TTC549 (cell line): Measurements from ENCODE around the gene LRP1B.

Experiments
- FAIRE-seq: peaks from 2 replicates; lab custom pipeline; 2012; peaks lifted over from hg19 to GRCh38; lab: Jason Lieb, UNC

The LRP1B gene

GRCh38 chr2:140667203-140667602, 1463.6 kb downstream of the LRP1B start:
- no peak for FAIRE-seq

GRCh38 chr2:140662504-140662903, 1468.3 kb downstream of the LRP1B start:
- no peak for FAIRE-seq

GRCh38 chr2:140658760-140659692, 1471.8 kb downstream of the LRP1B start:
- FAIRE-seq, result no peak

GRCh38 chr2:140657657-140658056, 1473.2 kb downstream of the LRP1B start:
- FAIRE-seq, result peak; percentile 89

- FAIRE-seq, result no peak
Observed at GRCh38 chr2:140654565-140654964, 1476.3 kb downstream of the LRP1B start.

GRCh38 chr2:140650825-140651224, 1480.0 kb downstream of the LRP1B start:
- FAIRE-seq, result no peak

GRCh38 chr2:140650134-140650533, 1480.7 kb downstream of the LRP1B start:
- FAIRE-seq, result peak; percentile 32

- FAIRE-seq, result no peak
Observed at GRCh38 chr2:140648393-140648792, 1482.4 kb downstream of the LRP1B start.

- FAIRE-seq, result no peak
Observed at GRCh38 chr2:140643761-140644187, 1487.0 kb downstream of the LRP1B start.

GRCh38 chr2:140641163-140641562, 1489.7 kb downstream of the LRP1B start:
- no peak for FAIRE-seq

GRCh38 chr2:140639628-140640027, 1491.2 kb downstream of the LRP1B start:
- no peak for FAIRE-seq

- no peak for FAIRE-seq
Observed at GRCh38 chr2:140630557-140630956, 1500.3 kb downstream of the LRP1B start.

- FAIRE-seq, result no peak
Observed at GRCh38 chr2:140627885-140628284, 1502.9 kb downstream of the LRP1B start.

- FAIRE-seq, result no peak
Observed at GRCh38 chr2:140627136-140627535, 1503.7 kb downstream of the LRP1B start.

- FAIRE-seq, result no peak
Observed at GRCh38 chr2:140624200-140624599, 1506.6 kb downstream of the LRP1B start.

GRCh38 chr2:140621583-140622362, 1509.0 kb downstream of the LRP1B start:
- FAIRE-seq, result no peak

- FAIRE-seq, result no peak
Observed at GRCh38 chr2:140604788-140605187, 1526.0 kb downstream of the LRP1B start.

- no peak for FAIRE-seq
Observed at GRCh38 chr2:140604096-140604495, 1526.7 kb downstream of the LRP1B start.

GRCh38 chr2:140603416-140603815, 1527.4 kb downstream of the LRP1B start:
- peak; percentile 49 for FAIRE-seq

- FAIRE-seq, result no peak
Observed at GRCh38 chr2:140601801-140602200, 1529.0 kb downstream of the LRP1B start.

- FAIRE-seq, result no peak
Observed at GRCh38 chr2:140601342-140601741, 1529.5 kb downstream of the LRP1B start.

GRCh38 chr2:140600116-140600515, 1530.7 kb downstream of the LRP1B start:
- FAIRE-seq, result no peak

GRCh38 chr2:140597836-140598235, 1533.0 kb downstream of the LRP1B start:
- FAIRE-seq, result no peak
